Naive thymus-derived CD4-positive, alpha-beta T cell (primary cell): ENCODE results near the gene PARP2. TPM values are rescaled to one million over a fixed set of nuclear protein-coding genes. Genes with fewer than 3 reads are reported as not detected.

Source experiments
- polyA plus RNA-seq, 2 donors: library from polyadenylated mRNA; unstranded; fragments of 300-500 nt; fragmentation: Illumina TruSeq; gene quantifications; one replicate each; pipeline ENCODE4 v1.2.3, GENCODE V29; 2021
- total RNA-seq, 6 experiments: library from RNA in 5 of 6; stranded (reverse) in 5 of 6; gene quantifications; 1 replicate in 5 of 6; 2 replicates in 1 of 6; pipeline ENCODE4 v1.2.3 and lab custom pipeline; 2021 to 2026

PARP2 gene
- total and polyA plus RNA-seq, 7 experiments from 2014 or later: 9.8 to 24.5 (median 18.9) TPM

Other genes with a start within 250 kb of the PARP2 start
- not detected for gene OR4K17, start 232.9 kb upstream of the PARP2 start, total RNA-seq
- not detected for gene OR4K17, start 232.9 kb upstream of the PARP2 start, polyA plus RNA-seq
- gene OR4N5, start 204.8 kb upstream of the PARP2 start, total RNA-seq: not detected
- not detected for gene OR4N5, start 204.8 kb upstream of the PARP2 start, polyA plus RNA-seq
- not detected for gene OR11G2, start 152.7 kb upstream of the PARP2 start, total RNA-seq
- not detected for gene OR11G2, start 152.7 kb upstream of the PARP2 start, polyA plus RNA-seq
- gene OR11H6, start 119.9 kb upstream of the PARP2 start, total RNA-seq: not detected
- gene OR11H6, start 119.9 kb upstream of the PARP2 start, polyA plus RNA-seq: not detected
- gene OR11H7, start 114.7 kb upstream of the PARP2 start, total RNA-seq: not detected
- not detected for gene OR11H7, start 114.7 kb upstream of the PARP2 start, polyA plus RNA-seq
- not detected for gene OR11H4, start 104.3 kb upstream of the PARP2 start, total RNA-seq
- not detected for gene OR11H4, start 104.3 kb upstream of the PARP2 start, polyA plus RNA-seq
- 10 to 100 TPM; 16.4 to 30.1 (median 20.3) TPM for gene TTC5, start 37.7 kb upstream of the PARP2 start, total RNA-seq
- gene TTC5, start 37.7 kb upstream of the PARP2 start, polyA plus RNA-seq: 10 to 100 TPM; 20.8 to 21.3 TPM
- 10 to 100 TPM; 19.1 to 29.8 (median 28.7) TPM for gene CCNB1IP1, start 10.4 kb upstream of the PARP2 start, total RNA-seq
- gene CCNB1IP1, start 10.4 kb upstream of the PARP2 start, polyA plus RNA-seq: 10 to 100 TPM; 14.8 to 21.4 TPM
- 10 to 100 TPM; 23.5 to 56.0 (median 43.6) TPM for gene TEP1, start 69.9 kb downstream of the PARP2 start, total RNA-seq
- 1 to 10 TPM in 1 of 2 donors, under 1 TPM in 1; 0.74 to 6.3 TPM for gene TEP1, start 69.9 kb downstream of the PARP2 start, polyA plus RNA-seq
- gene KLHL33, start 92.5 kb downstream of the PARP2 start, total RNA-seq: under 1 TPM in 4 of 5 experiments, not detected in 1; 0.14 to 0.51 (median 0.23) TPM
- gene KLHL33, start 92.5 kb downstream of the PARP2 start, polyA plus RNA-seq: not detected
- gene OSGEP, start 111.2 kb downstream of the PARP2 start, total RNA-seq: 10 to 100 TPM; 54.2 to 77.2 (median 69.1) TPM
- gene OSGEP, start 111.2 kb downstream of the PARP2 start, polyA plus RNA-seq: 10 to 100 TPM; 30.8 to 42.9 TPM
- gene APEX1, start 111.6 kb downstream of the PARP2 start, total RNA-seq: 100 to 1,000 TPM in 4 of 5 experiments, 10 to 100 TPM in 1; 97.4 to 159 (median 129) TPM
- 100 to 1,000 TPM; 161 to 205 TPM for gene APEX1, start 111.6 kb downstream of the PARP2 start, polyA plus RNA-seq
- gene PIP4P1, start 117.8 kb downstream of the PARP2 start, total RNA-seq: 10 to 100 TPM; 34.9 to 87.1 (median 74.2) TPM
- 10 to 100 TPM; 20.7 to 38.5 TPM for gene PIP4P1, start 117.8 kb downstream of the PARP2 start, polyA plus RNA-seq
- 100 to 1,000 TPM in 2 of 5 experiments, 10 to 100 TPM in 3; 58.9 to 179 (median 83.0) TPM for gene PNP, start 125.8 kb downstream of the PARP2 start, total RNA-seq
- gene PNP, start 125.8 kb downstream of the PARP2 start, polyA plus RNA-seq: 10 to 100 TPM; 35.6 to 59.6 TPM
- 1 to 10 TPM in 1 of 5 experiments, under 1 TPM in 4; 0.63 to 1.1 (median 0.70) TPM for gene RNASE10, start 161.9 kb downstream of the PARP2 start, total RNA-seq
- gene RNASE10, start 161.9 kb downstream of the PARP2 start, polyA plus RNA-seq: not detected
- not detected for gene RNASE9, start 217.4 kb downstream of the PARP2 start, total RNA-seq
- gene RNASE9, start 217.4 kb downstream of the PARP2 start, polyA plus RNA-seq: not detected
- not detected for gene RNASE11, start 244.4 kb downstream of the PARP2 start, total RNA-seq
- gene RNASE11, start 244.4 kb downstream of the PARP2 start, polyA plus RNA-seq: not detected
- gene RNASE12, start 247.7 kb downstream of the PARP2 start, total RNA-seq: not detected
- gene RNASE12, start 247.7 kb downstream of the PARP2 start, polyA plus RNA-seq: not detected